GM12864 (cell line): ENCODE data around the gene RASSF7.

Experiments
- DNase-seq: peaks from one replicate; pipeline ENCODE4 v3.0.0-alpha.2; 2011; ENCODE audit warnings: low read depth
- H3K4me3 ChIP-seq: 2 replicates; pipeline ENCODE4 v1.5.1; 2011; ENCODE audit warnings: mild to moderate bottlenecking, low read depth, low read length, control low read depth
- TF ChIP-seq, protein P1 (sequence below): IDR thresholded peaks from 2 replicates; pipeline ENCODE4 v1.5.1; 2011; ENCODE audit warnings: low read depth, mild to moderate bottlenecking, moderate library complexity, low read length, control low read depth, inconsistent platforms; ENCODE audit errors: missing control alignments

Gene RASSF7

DNA sequence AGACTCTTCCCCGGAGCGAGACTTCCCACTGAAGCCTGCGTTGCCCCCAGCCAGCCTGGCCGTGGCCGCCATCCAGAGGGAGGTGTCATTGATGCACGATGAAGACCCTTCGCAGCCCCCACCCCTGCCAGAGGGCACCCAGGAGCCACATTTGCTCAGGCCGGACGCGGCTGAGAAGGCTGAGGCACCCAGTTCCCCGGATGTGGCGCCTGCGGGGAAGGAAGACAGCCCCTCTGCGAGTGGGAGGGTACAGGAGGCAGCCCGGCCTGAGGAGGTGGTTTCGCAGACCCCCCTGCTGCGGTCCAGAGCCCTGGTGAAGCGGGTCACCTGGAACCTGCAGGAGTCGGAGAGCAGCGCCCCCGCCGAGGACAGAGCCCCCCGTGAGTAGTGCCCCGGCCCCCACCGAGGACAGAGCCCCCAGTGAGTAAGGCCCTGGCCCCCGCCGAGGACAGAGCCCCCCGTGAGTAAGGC is 48.6 kb downstream of the RASSF7 start:
- no peak overlapping the region for H3K4me3 ChIP-seq
- TF ChIP-seq, protein P1, sequence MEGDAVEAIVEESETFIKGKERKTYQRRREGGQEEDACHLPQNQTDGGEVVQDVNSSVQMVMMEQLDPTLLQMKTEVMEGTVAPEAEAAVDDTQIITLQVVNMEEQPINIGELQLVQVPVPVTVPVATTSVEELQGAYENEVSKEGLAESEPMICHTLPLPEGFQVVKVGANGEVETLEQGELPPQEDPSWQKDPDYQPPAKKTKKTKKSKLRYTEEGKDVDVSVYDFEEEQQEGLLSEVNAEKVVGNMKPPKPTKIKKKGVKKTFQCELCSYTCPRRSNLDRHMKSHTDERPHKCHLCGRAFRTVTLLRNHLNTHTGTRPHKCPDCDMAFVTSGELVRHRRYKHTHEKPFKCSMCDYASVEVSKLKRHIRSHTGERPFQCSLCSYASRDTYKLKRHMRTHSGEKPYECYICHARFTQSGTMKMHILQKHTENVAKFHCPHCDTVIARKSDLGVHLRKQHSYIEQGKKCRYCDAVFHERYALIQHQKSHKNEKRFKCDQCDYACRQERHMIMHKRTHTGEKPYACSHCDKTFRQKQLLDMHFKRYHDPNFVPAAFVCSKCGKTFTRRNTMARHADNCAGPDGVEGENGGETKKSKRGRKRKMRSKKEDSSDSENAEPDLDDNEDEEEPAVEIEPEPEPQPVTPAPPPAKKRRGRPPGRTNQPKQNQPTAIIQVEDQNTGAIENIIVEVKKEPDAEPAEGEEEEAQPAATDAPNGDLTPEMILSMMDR = no peak
- DNase-seq = no peak

DNA sequence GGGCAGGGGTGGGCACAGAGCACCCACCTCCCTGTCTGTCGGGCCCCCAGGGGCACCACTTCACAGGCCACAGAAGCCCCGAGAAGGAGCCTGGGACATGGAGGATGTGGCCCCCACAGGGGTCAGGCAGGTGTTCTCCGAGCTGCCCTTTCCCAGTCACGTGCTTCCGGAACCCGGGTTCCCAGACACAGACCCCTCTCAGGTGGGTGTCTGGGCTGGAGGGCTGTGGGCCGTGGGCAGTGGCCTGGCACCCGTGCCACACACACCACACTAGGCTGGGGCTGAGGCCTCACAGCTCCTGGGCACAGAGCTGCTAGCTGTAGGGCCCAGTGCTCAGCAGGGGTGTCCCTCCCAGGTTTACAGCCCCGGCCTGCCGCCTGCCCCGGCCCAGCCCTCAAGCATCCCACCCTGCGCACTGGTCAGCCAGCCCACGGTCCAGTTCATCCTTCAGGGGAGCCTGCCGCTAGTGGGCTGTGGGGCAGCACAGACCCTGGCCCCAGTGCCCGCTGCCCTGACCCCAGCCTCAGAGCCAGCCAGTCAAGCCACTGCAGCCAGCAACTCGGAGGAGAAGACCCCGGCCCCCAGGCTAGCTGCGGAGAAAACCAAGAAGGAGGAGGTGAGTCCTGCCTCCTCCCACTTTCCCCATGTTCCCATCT is 49.5 kb downstream of the RASSF7 start:
- no peak overlapping the region for H3K4me3 ChIP-seq
- TF ChIP-seq, protein P1 = no peak
- no peak for DNase-seq

DNA sequence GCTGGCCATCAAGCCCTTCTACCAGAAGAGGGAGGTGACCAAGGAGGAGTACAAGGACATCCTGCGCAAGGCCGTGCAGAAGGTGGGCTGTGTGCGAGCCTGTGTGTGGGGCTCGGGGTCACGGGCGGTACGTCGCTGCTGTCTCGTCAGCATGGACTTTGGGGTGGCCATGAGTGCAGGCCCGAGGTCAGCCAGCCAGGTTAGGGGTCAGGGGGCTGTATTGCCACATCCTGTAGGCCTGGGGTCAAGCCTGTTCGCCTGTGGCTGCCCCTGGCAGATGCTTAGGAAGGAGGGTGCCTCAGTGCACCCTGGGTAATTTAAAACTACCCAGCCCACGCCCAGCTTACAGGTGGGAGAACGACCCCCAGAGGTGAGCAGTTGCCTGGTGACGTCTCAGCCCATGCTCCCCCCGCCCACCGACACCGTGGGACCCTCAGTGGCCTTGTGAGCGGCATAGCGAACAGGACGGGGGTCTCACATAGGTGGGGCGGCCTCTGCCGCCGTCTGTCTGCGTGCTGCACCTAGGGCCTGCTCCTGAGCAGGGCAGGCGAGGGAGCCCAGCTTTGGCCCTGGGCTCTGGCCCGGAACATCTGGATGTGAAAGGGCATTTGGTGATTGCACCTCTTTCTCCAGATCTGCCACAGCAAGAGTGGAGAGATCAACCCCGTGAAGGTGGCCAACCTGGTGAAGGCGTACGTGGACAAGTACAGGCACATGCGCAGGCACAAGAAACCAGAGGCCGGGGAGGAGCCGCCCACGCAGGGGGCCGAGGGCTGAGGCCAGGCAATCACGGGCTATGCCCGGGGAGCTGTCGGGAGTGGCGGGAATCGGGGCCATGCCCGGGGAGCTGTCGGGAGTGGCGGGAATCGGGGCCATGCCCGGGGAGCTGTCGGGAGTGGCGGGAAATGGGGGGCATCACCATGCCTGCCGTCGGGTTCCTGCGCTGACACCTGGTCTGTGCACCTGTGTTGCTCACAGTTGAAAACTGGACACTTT is 50.5 kb downstream of the RASSF7 start:
- TF ChIP-seq, protein P1 = no peak
- no peak for DNase-seq

DNA sequence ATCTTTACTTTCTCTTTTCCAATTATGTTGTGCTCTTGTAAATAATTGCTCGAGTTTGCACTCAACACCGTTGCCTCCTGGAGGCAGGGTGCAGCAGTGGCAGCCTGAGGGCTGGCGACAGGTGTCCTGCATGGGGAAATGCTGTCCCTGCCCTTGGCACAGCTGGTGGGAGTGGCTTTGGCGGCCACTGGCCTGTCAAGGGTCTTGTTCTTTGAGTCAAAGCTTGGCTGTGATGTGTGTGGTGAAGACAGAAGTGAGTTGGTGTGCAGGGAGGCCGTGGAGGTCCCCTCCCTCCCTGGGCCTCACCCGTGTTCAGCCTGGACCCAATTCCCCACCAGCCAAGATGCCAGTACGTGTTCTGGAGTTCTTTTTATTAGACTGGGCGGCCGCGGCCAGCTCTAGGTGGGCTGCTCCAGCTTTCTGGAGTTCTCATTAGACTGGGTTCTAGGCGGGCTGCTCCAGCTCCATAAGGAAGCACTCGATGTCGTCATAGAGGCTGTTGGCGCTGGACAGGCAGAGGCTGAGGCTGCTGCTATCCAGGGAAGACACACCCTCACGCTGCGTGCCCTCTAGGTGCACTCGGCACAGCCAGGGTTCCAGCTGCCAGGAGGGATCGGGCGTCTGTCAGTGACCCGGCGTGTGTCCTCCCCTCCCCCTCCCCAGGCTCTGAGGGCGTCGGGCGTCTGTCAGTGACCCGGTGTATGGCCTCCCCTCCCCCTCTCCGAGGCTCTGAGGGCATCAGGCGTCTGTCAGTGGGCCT is 51.6 kb downstream of the RASSF7 start:
- no peak for DNase-seq
- H3K4me3 ChIP-seq = no peak overlapping the region
- TF ChIP-seq, protein P1 = peak; percentile 30

More for the DNA sequence above, 50.5 kb downstream of the RASSF7 start:
- no peak overlapping the region for H3K4me3 ChIP-seq

DNA sequence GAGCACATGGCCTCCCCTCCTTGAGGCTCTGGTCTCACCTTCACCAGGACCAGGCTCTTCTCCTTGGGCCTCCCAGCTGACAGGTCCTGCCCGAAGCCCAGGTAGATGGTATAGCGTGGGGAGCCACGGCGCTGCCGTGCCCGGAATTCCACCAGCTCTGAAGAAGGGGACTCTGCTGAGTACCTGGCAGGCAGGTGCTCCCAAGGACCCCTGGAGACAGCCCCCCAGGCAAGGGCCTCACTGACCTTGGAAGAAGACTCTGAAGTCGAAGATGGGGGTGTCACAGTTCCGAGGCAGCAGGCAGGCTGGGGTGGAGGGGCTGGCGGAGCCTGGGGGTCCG is 52.2 kb downstream of the RASSF7 start:
- no peak for DNase-seq
- TF ChIP-seq, protein P1 = no peak
- no peak overlapping the region for H3K4me3 ChIP-seq

DNA sequence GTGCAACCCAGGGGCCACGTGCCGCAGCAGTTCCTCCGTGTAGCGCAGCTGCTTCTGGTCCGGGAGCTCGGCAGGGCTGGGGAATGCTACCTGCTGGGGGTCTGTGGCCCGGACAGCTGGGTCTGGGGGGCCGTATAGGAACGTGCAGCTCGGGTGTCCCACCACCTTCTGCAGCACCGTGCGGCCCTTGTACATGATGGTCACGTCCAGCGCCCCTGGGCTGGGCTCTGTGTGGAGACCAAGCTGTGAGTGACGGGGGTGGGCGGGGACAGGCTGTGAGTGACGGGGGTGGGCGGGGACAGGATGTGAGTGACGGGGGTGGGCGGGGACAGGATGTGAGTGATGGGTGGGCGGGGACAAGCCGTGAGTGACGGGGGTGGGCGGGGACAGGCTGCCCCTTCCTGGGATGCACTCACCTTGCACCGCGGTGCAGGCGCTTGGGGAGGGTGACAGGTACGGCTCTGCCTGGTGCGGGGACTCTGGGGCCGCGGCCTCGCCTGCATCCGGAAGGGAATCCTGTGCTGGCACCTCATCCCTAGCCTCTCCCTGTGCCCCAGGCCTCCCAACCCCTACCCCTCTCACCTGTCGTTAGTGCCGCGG is 52.7 kb downstream of the RASSF7 start:
- peak; percentile 34 for DNase-seq
- TF ChIP-seq, protein P1 = no peak
- peak overlapping the region; percentile 96 for H3K4me3 ChIP-seq
